A673 (cell line): Measurements from ENCODE around the gene OR51A7.

Experiments
- CTCF ChIP-seq: fragments of 300-800, 200-600 bp; sonication (generic); conservative IDR thresholded peaks from 2 replicates; pipeline ENCODE4 v1.5.1; 2017; ENCODE audit warnings: low read depth, mild to moderate bottlenecking, antibody characterized with exemption, low read length, moderate library complexity, mixed read lengths
- EZH2 ChIP-seq: fragments of 200-600 bp; sonication (generic); IDR thresholded peaks from 2 replicates; pipeline ENCODE4 v1.6.1; 2017; ENCODE audit warnings: borderline replicate concordance, low read depth, mild to moderate bottlenecking, mixed read lengths, antibody characterized with exemption, low read length; ENCODE audit not compliant: poor library complexity, severe bottlenecking

DNA sequence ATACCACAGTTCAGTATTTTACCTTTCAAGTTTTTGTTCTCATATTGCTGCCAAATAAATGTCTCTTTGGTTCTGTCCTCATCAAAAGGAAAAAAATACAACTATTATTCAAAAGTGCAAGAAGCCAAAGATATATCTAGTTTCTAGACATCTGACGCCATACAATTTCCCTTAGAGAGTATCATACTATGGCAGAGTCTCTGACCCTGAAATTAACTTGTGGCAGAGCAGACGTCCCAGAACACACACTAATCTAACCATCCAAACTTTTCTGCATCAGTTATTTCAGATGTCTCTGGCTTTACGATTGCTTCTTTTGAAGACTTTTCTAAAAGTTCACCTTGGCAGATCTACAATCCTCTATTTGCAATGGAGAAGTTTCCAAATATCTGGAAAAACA is 19.2 kb upstream of the OR51A7 start:
- TF ChIP-seq CTCF (no peak), EZH2 (no peak)
